T-helper 17 cell (primary cell): Measurements from ENCODE around the gene GYG2. TPM values are rescaled to one million over a fixed set of nuclear protein-coding genes. Genes with fewer than 3 reads are reported as not detected.

Source experiments
- ATAC-seq: fragments of 150-1000 bp; cut with Tn5 transposase; 2 replicates; pipeline ENCODE4 v1.10.0; 2021; ENCODE audit warnings: mild to moderate bottlenecking, moderate library complexity
- DNase-seq, 3 donors: peaks; one replicate each; pipeline versions ENCODE4 v3.0.0 to v3.0.0-alpha.2; 2020 to 2021
- H3K9me3 ChIP-seq: one replicate; pipeline ENCODE4 v1.7.0; 2013; ENCODE audit warnings: low read length, mild to moderate bottlenecking; ENCODE audit not compliant: control insufficient read depth, poor library complexity, severe bottlenecking
- H3K27ac Mint-ChIP-seq: one replicate; pipeline ENCODE4 v1.8.0; 2022; ENCODE audit warnings: mild to moderate bottlenecking, moderate library complexity, mixed read lengths
- H3K27me3 Mint-ChIP-seq: one replicate; pipeline ENCODE4 v1.8.0; 2022; ENCODE audit warnings: mixed read lengths
- H3K36me3 Mint-ChIP-seq: one replicate; pipeline ENCODE4 v1.8.0; 2022; ENCODE audit warnings: low read depth, mixed read lengths
- H3K4me1 Mint-ChIP-seq: one replicate; pipeline ENCODE4 v1.8.0; 2022; ENCODE audit warnings: mild to moderate bottlenecking, mixed read lengths
- H3K4me3 Mint-ChIP-seq: one replicate; pipeline ENCODE4 v1.8.0; 2022; ENCODE audit warnings: mild to moderate bottlenecking, moderate library complexity, mixed read lengths
- total RNA-seq, 4 donors: library from RNA in 2 of 4; stranded (reverse) in 2 of 4; gene quantifications; one replicate each; pipeline ENCODE4 v1.2.3 and lab custom pipeline; 2022 to 2026

GYG2 gene
- total RNA-seq, 2 donors from 2014 or later: not detected

- Mint-ChIP-seq H3K36me3 (no peaks in the 10 kb centered on the region), H3K27ac (no peak overlapping the region), H3K4me3 (no peak overlapping the region), H3K4me1 (no peaks in the 10 kb centered on the region), H3K27me3 (no peaks in the 10 kb centered on the region)
- H3K9me3 ChIP-seq: no peaks in the 10 kb centered on the region
- ATAC-seq (no peak), DNase-seq (no peak)
These were observed 33.7 kb downstream of the GYG2 start for GRCh38 chrX:2862404-2862803.

- no peak for ATAC-seq
- H3K4me1 Mint-ChIP-seq: no peaks in the 10 kb centered on the region
- H3K27me3 Mint-ChIP-seq: no peaks in the 10 kb centered on the region
- H3K9me3 ChIP-seq: no peaks in the 10 kb centered on the region
- no peak for DNase-seq
- H3K4me3 Mint-ChIP-seq: no peak overlapping the region
- no peak overlapping the region for H3K27ac Mint-ChIP-seq
- no peaks in the 10 kb centered on the region for H3K36me3 Mint-ChIP-seq
These were observed 34.9 kb downstream of the GYG2 start for GRCh38 chrX:2863646-2864045.

GRCh38 chrX:2867206-2867605 lies 38.5 kb downstream of the GYG2 start:
- DNase-seq (no peak), ATAC-seq (no peak)
- Mint-ChIP-seq H3K4me3 (no peak overlapping the region), H3K27ac (no peak overlapping the region), H3K27me3 (no peaks in the 10 kb centered on the region), H3K4me1 (no peaks in the 10 kb centered on the region), H3K36me3 (no peaks in the 10 kb centered on the region)
- H3K9me3 ChIP-seq: no peaks in the 10 kb centered on the region

- DNase-seq (no peak), ATAC-seq (no peak)
- no peak overlapping the region for H3K27ac Mint-ChIP-seq
- no peak overlapping the region for H3K4me3 Mint-ChIP-seq
- no peaks in the 10 kb centered on the region for H3K36me3 Mint-ChIP-seq
- H3K27me3 Mint-ChIP-seq: no peaks in the 10 kb centered on the region
- H3K9me3 ChIP-seq: no peaks in the 10 kb centered on the region
- no peaks in the 10 kb centered on the region for H3K4me1 Mint-ChIP-seq
These were observed 41.9 kb downstream of the GYG2 start for GRCh38 chrX:2870650-2871049.

DNA sequence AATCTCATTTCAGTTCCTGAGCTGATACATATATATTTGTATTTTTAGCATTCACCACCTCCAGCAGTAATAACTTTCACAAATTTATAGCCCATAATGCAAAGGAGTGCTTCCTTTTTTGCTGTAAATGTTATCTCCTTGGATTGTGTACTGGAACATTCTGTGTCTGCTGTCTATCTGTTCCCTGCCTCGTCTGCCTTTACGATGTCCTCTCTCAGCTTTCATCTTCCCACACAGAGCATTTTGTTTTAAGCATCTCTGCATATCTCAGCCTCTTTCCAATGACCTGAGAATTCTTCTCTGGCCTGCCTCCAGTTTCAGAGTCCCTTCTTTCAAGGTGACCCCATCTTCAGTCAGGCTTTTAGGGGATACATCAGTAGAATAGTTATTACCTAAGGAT lies 43.1 kb downstream of the GYG2 start:
- no peak for ATAC-seq
- no peak overlapping the region for H3K27ac Mint-ChIP-seq
- no peaks in the 10 kb centered on the region for H3K9me3 ChIP-seq
- DNase-seq: no peak
- no peaks in the 10 kb centered on the region for H3K27me3 Mint-ChIP-seq
- no peak overlapping the region for H3K4me3 Mint-ChIP-seq
- H3K36me3 Mint-ChIP-seq: no peaks in the 10 kb centered on the region
- H3K4me1 Mint-ChIP-seq: no peaks in the 10 kb centered on the region

DNA sequence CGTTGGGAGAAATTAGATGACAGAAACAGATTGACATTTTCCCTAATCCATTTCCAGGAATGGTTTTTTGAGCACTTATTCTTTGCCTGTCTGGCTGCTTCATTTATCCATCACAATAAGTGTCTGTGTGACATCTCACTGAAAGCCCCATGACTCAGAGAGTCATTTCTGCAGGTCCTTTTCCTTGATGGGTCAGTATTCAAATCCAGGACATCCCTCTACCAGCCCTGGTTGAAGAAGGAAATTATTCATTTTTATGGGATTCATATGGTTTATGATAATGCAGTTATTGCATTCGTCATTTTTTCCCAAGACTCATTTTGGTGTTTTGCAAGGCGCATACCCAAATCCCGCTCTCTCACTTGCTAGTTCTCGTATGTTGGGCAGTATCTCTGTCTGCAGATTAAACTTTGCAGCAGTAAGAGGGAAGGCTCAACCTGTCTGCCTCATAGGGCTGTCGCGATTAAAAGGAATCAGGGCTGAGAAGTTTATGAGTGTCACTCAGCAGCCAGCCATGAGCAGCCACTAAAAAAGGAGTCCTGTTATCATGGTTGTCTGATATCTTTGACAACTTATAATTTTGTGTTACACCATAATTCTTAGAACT lies 44.0 kb downstream of the GYG2 start:
- Mint-ChIP-seq H3K27me3 (no peaks in the 10 kb centered on the region), H3K4me1 (no peaks in the 10 kb centered on the region), H3K4me3 (no peak overlapping the region), H3K27ac (no peak overlapping the region), H3K36me3 (no peaks in the 10 kb centered on the region)
- ATAC-seq (no peak), DNase-seq (no peak)
- H3K9me3 ChIP-seq: no peaks in the 10 kb centered on the region

DNA sequence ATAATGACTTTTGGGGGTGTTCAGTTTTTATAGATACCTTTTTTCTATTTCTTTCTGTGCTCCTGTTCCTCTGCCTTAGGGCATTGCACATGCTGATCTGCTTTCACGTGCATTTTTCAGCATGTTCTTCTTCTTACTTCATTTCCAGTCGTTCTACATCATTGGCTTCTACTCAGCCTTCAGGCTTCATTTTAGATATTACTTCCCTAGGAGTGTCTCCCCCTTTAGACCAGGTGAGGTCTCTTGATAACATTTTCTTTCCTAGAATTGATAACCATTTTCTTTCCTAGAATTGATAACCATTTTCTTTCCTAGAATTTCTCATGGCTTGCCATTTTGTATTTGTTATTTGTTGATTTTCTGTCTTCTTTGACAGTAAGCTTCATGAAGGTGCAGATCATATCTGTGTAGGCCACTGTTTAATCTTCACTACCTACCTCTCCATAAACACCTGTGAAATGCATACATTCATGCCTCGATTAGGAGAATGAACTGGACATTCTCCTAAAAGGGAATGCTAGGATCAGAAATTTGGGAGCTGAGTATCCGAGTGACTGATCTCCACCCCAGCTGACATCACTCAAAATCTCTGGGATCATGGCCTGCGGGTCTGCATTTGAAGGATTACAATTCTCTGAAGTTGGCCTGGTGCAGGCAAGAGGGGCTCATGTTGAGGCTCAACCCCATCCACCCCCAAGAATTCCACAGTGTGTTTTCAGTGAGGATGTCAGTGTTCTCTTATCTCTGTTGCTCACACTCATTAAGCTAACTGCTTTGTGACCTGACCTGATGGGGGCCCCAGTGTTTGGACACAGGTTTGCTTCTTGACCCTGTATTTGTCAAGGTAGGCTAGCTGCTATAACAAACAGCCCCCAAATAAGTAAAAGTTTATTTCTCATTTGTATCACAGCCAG lies 45.7 kb downstream of the GYG2 start:
- H3K4me3 Mint-ChIP-seq: no peak overlapping the region
- H3K27me3 Mint-ChIP-seq: no peaks in the 10 kb centered on the region
- DNase-seq: no peak
- no peaks in the 10 kb centered on the region for H3K36me3 Mint-ChIP-seq
- no peaks in the 10 kb centered on the region for H3K9me3 ChIP-seq
- ATAC-seq: no peak
- H3K4me1 Mint-ChIP-seq: no peaks in the 10 kb centered on the region
- no peak overlapping the region for H3K27ac Mint-ChIP-seq

DNA sequence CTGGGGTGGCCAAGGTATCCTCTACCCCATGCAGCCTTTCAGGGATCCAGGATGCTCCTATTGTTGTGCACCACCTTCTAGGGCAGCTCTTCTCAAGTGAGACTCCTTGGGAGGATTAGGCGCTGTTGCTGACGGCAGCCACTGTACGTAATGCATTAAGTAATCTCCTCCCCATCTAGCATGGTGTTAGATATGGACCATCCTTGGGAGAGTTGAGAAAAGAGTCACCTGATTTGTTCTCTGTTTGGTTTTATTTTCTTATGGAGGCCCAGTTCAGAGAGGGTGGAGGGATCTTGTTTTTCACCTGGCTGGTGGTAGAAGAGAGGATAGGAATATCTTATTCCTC lies 46.4 kb downstream of the GYG2 start:
- ATAC-seq (no peak), DNase-seq (no peak)
- no peak overlapping the region for H3K4me3 Mint-ChIP-seq
- H3K36me3 Mint-ChIP-seq: peaks cover 3% of the 10 kb centered on the region
- H3K9me3 ChIP-seq: no peaks in the 10 kb centered on the region
- H3K4me1 Mint-ChIP-seq: no peaks in the 10 kb centered on the region
- no peak overlapping the region for H3K27ac Mint-ChIP-seq
- H3K27me3 Mint-ChIP-seq: no peaks in the 10 kb centered on the region

DNA sequence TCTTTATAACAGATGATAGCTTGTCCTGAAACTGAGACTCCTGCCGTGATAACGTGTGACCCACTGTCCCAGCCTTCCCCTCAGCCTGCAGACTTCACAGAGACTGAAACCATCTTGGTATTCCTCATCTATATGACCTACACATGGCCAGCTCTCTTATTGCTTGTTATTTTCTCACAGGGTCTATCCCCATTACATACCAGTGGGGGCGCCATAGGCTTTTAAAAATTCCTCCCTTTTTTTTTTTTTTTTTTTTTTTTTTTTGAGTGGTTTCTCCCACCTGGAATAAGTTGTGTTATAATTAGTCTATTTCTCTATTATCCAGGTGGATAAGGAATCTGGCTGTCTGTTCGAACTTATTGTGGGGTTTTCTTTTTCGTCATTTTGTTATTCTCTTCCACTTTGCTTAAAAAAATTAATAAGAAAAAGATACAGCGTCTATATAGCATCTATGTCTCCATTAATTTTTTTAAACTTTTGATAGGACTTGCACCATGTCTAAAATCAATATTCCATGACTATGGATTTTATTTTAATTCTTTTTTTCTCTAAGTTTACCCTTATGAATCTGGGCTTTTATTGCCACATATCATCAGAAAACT lies 47.2 kb downstream of the GYG2 start:
- Mint-ChIP-seq H3K4me3 (no peak overlapping the region), H3K27ac (no peak overlapping the region), H3K27me3 (no peaks in the 10 kb centered on the region), H3K36me3 (peaks cover 3% of the 10 kb centered on the region), H3K4me1 (no peaks in the 10 kb centered on the region)
- H3K9me3 ChIP-seq: no peaks in the 10 kb centered on the region
- ATAC-seq (no peak), DNase-seq (no peak)

- Mint-ChIP-seq H3K4me1 (no peaks in the 10 kb centered on the region), H3K36me3 (peaks cover 3% of the 10 kb centered on the region), H3K27ac (no peak overlapping the region), H3K27me3 (peaks cover 7% of the 10 kb centered on the region), H3K4me3 (no peak overlapping the region)
- H3K9me3 ChIP-seq: no peaks in the 10 kb centered on the region
- no peak for DNase-seq
- no peak for ATAC-seq
These were observed 49.8 kb downstream of the GYG2 start for GRCh38 chrX:2878563-2878962.

DNA sequence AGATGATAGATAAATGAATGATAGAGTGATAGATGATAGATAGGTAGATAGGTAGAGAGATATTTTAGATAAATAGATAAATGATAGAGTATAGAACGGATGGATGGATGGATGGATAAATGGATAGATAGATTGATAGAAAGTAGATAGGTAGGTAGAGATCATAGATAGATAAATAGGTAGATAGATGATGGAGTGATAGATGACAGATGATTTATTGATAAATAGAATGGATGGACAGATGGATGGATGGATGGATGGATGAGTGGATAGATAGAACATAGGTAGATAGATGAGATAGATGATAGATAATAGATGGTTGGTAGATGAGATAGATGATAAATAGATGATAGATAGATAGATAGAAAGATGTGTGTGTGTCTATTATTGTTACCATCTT lies 50.9 kb downstream of the GYG2 start:
- Mint-ChIP-seq H3K4me3 (no peak overlapping the region), H3K36me3 (peaks cover 3% of the 10 kb centered on the region), H3K27me3 (peaks cover 7% of the 10 kb centered on the region), H3K27ac (no peak overlapping the region), H3K4me1 (no peaks in the 10 kb centered on the region)
- no peaks in the 10 kb centered on the region for H3K9me3 ChIP-seq
- ATAC-seq (no peak), DNase-seq (no peak)

- peaks cover 3% of the 10 kb centered on the region for H3K36me3 Mint-ChIP-seq
- DNase-seq (no peak), ATAC-seq (no peak)
- H3K27me3 Mint-ChIP-seq: peaks cover 11% of the 10 kb centered on the region
- no peak overlapping the region for H3K27ac Mint-ChIP-seq
- H3K4me1 Mint-ChIP-seq: peaks cover 2% of the 10 kb centered on the region
- H3K4me3 Mint-ChIP-seq: no peak overlapping the region
- H3K9me3 ChIP-seq: no peaks in the 10 kb centered on the region
These were observed 55.0 kb downstream of the GYG2 start for GRCh38 chrX:2883770-2884169.

GRCh38 chrX:2888309-2888708 lies 59.6 kb downstream of the GYG2 start:
- peaks cover 4% of the 10 kb centered on the region for H3K27me3 Mint-ChIP-seq
- no peaks in the 10 kb centered on the region for H3K36me3 Mint-ChIP-seq
- peaks cover 2% of the 10 kb centered on the region for H3K4me1 Mint-ChIP-seq
- no peak overlapping the region for H3K4me3 Mint-ChIP-seq
- H3K27ac Mint-ChIP-seq: no peak overlapping the region
- no peak for ATAC-seq
- DNase-seq: no peak
- H3K9me3 ChIP-seq: no peaks in the 10 kb centered on the region
